IMR-90 (cell line): Measurements from ENCODE around the gene CACNA1D. TPM values are rescaled to one million over a fixed set of nuclear protein-coding genes. Genes with fewer than 3 reads are reported as not detected.

Experiments
- ATAC-seq: fragments of 200-7000 bp; cut with Tn5 transposase; 2 replicates; pipeline ENCODE4 v1.9.1; 2020; ENCODE audit warnings: low read depth, mild to moderate bottlenecking, moderate library complexity
- BruUV-seq: library from RNA; stranded (reverse); fragments of 400-500 nt; replicated peaks from 2 replicates; lab custom pipeline; 2021; lab: Mats Ljungman, UMichigan
- CTCF ChIA-PET: fragments of 300-600 bp; formaldehyde crosslinking; extraction: SDS; loops from one replicate; lab custom pipeline; 2021; ENCODE audit warnings: antibody characterized with exemption; lab: Yijun Ruan, JAX
- POLR2A ChIA-PET: fragments of 300-600 bp; sonication (Branson Sonifier 250); formaldehyde crosslinking; loops from one replicate; lab custom pipeline; 2022; ENCODE audit warnings: antibody characterized with exemption; ENCODE audit not compliant: unreplicated experiment; lab: Charles Lee
- DNase-seq: peaks from one replicate; pipeline ENCODE4 v3.0.0; 2013
- H2AFZ ChIP-seq: replicated peaks from 2 replicates; pipeline ENCODE3; 2013; ENCODE audit warnings: low read length, mild to moderate bottlenecking; ENCODE audit not compliant: poor library complexity
- H2AK5ac ChIP-seq: 2 replicates; pipeline ENCODE4 v1.6.1; 2013; ENCODE audit warnings: low read depth, low read length, inconsistent platforms
- H2AK9ac ChIP-seq: replicated peaks from 2 replicates; pipeline ENCODE3; 2013; ENCODE audit warnings: mild to moderate bottlenecking, low read depth, low read length, moderate library complexity; ENCODE audit not compliant: poor library complexity
- H2BK120ac ChIP-seq: 2 replicates; pipeline ENCODE4 v1.6.1; 2013; ENCODE audit warnings: low read depth, low read length, inconsistent platforms
- H2BK15ac ChIP-seq: 3 replicates; pipeline ENCODE4 v1.6.1; 2013; ENCODE audit warnings: low read depth, low read length, inconsistent platforms
- H2BK20ac ChIP-seq: 2 replicates; pipeline ENCODE4 v1.6.1; 2013; ENCODE audit warnings: low read depth, mild to moderate bottlenecking, inconsistent platforms, low read length, moderate library complexity
- H2BK5ac ChIP-seq: 2 replicates; pipeline ENCODE4 v1.6.1; 2013; ENCODE audit warnings: mild to moderate bottlenecking, low read depth, low read length, inconsistent platforms; ENCODE audit not compliant: poor library complexity, severe bottlenecking
- H3K14ac ChIP-seq: replicated peaks from 2 replicates; pipeline ENCODE4 v1.6.1; 2013; ENCODE audit warnings: low read depth, low read length, inconsistent platforms
- H3K18ac ChIP-seq: 2 replicates; pipeline ENCODE4 v1.6.1; 2013; ENCODE audit warnings: low read depth, low read length, control low read depth
- H3K23ac ChIP-seq: 2 replicates; pipeline ENCODE4 v1.6.1; 2013; ENCODE audit warnings: low read depth, low read length, inconsistent platforms
- H3K27ac ChIP-seq: 2 replicates; pipeline ENCODE4 v1.5.1; 2013; ENCODE audit warnings: mild to moderate bottlenecking, control low read depth, low read length; ENCODE audit not compliant: insufficient read depth
- H3K27me3 ChIP-seq: 2 replicates; pipeline ENCODE4 v1.6.1; 2013; ENCODE audit warnings: low read length; ENCODE audit not compliant: control insufficient read depth, insufficient read depth
- H3K36me3 ChIP-seq: 2 replicates; pipeline ENCODE4 v1.6.1; 2013; ENCODE audit warnings: low read length, mixed read lengths; ENCODE audit not compliant: control insufficient read depth, insufficient read depth
- H3K4ac ChIP-seq: 2 replicates; pipeline ENCODE4 v1.6.1; 2013; ENCODE audit warnings: low read depth, low read length, inconsistent platforms
- H3K4me1 ChIP-seq: 2 replicates; pipeline ENCODE4 v1.6.1; 2013; ENCODE audit warnings: low read length, mixed read lengths; ENCODE audit not compliant: control insufficient read depth, insufficient read depth
- H3K4me2 ChIP-seq: 2 replicates; pipeline ENCODE4 v1.6.1; 2013; ENCODE audit warnings: low read depth, mild to moderate bottlenecking, control low read depth, low read length, moderate library complexity
- H3K4me3 ChIP-seq: 2 replicates; pipeline ENCODE4 v1.5.1; 2013; ENCODE audit warnings: low read depth, mild to moderate bottlenecking, control low read depth, low read length, moderate library complexity; ENCODE audit not compliant: insufficient read depth
- H3K56ac ChIP-seq: 2 replicates; pipeline ENCODE4 v1.6.1; 2013; ENCODE audit warnings: low read length, inconsistent platforms; ENCODE audit not compliant: insufficient read depth; ENCODE audit errors: extremely low read depth
- H3K79me1 ChIP-seq, 2 experiments: 2 replicates each; pipeline ENCODE4 v1.6.1; 2013; ENCODE audit warnings: low read length in 2 of 2, inconsistent platforms in 1 of 2, low read depth in 1 of 2
- H3K9ac ChIP-seq: 2 replicates; pipeline ENCODE4 v1.6.1; 2013; ENCODE audit warnings: low read depth, low read length, control low read depth
- H3K9me1 ChIP-seq: 2 replicates; pipeline ENCODE4 v1.6.1; 2013; ENCODE audit warnings: low read length, inconsistent platforms; ENCODE audit not compliant: insufficient read depth
- H3K9me3 ChIP-seq: 2 replicates; pipeline ENCODE4 v1.6.1; 2013; ENCODE audit warnings: low read length; ENCODE audit not compliant: control insufficient read depth, insufficient read depth
- H4K20me1 ChIP-seq: 2 replicates; pipeline ENCODE4 v1.6.1; 2013; ENCODE audit warnings: low read length, inconsistent platforms; ENCODE audit not compliant: insufficient read depth
- H4K5ac ChIP-seq: 2 replicates; pipeline ENCODE4 v1.6.1; 2013; ENCODE audit warnings: mild to moderate bottlenecking, low read depth, low read length, control low read depth
- H4K8ac ChIP-seq, 2 experiments: 2 replicates each; pipeline ENCODE4 v1.6.1; 2013; ENCODE audit warnings: low read depth in 2 of 2, low read length in 2 of 2, control low read depth in 1 of 2, inconsistent platforms in 1 of 2
- H4K91ac ChIP-seq: 2 replicates; pipeline ENCODE4 v1.6.1; 2013; ENCODE audit warnings: low read depth, low read length, inconsistent platforms; ENCODE audit not compliant: insufficient read depth
- BHLHE40 ChIP-seq: fragments of 150-350 bp; IDR thresholded peaks from 2 replicates; pipeline ENCODE4 v1.6.1; 2016; ENCODE audit warnings: mild to moderate bottlenecking, low read depth, low read length
- CEBPB ChIP-seq: IDR thresholded peaks from 2 replicates; pipeline ENCODE4 v1.6.1; 2012; ENCODE audit warnings: low read depth, low read length, improper control_type of control experiment
- CHD1 ChIP-seq: IDR thresholded peaks from 2 replicates; pipeline ENCODE4 v1.6.1; 2012; ENCODE audit warnings: low read depth, low read length, improper control_type of control experiment
- CTCF ChIP-seq: conservative IDR thresholded peaks from 2 replicates; pipeline ENCODE4 v1.5.1; 2012; ENCODE audit warnings: mild to moderate bottlenecking, low read depth, low read length, improper control_type of control experiment
- ELK1 ChIP-seq: fragments of 150-350 bp; IDR thresholded peaks from 2 replicates; pipeline ENCODE4 v1.6.1; 2016; ENCODE audit warnings: low read depth, mild to moderate bottlenecking, low read length, moderate library complexity, borderline replicate concordance
- FOS ChIP-seq: fragments of 150-350 bp; IDR thresholded peaks from 2 replicates; pipeline ENCODE4 v1.6.1; 2016; ENCODE audit warnings: low read depth, low read length
- MAFK ChIP-seq: IDR thresholded peaks from 2 replicates; pipeline ENCODE4 v1.6.1; 2012; ENCODE audit warnings: low read depth, low read length, improper control_type of control experiment
- MAZ ChIP-seq: IDR thresholded peaks from 2 replicates; pipeline ENCODE4 v1.6.1; 2012; ENCODE audit warnings: low read depth, mild to moderate bottlenecking, low read length, improper control_type of control experiment, moderate library complexity, borderline replicate concordance
- MXI1 ChIP-seq: IDR thresholded peaks from 2 replicates; pipeline ENCODE4 v1.6.1; 2012; ENCODE audit warnings: low read depth, mild to moderate bottlenecking, low read length, moderate library complexity, borderline replicate concordance
- NFE2L2 ChIP-seq: fragments of 150-350 bp; IDR thresholded peaks from 2 replicates; pipeline ENCODE4 v1.6.1; 2016; ENCODE audit warnings: low read depth, mild to moderate bottlenecking, low read length
- POLR2A ChIP-seq: IDR thresholded peaks from 2 replicates; pipeline ENCODE4 v1.6.1; 2012; ENCODE audit warnings: mild to moderate bottlenecking, low read depth, low read length
- RAD21 ChIP-seq: IDR thresholded peaks from 2 replicates; pipeline ENCODE4 v1.6.1; 2012; ENCODE audit warnings: low read length, improper control_type of control experiment
- RCOR1 ChIP-seq: IDR thresholded peaks from 2 replicates; pipeline ENCODE4 v1.6.1; 2012; ENCODE audit warnings: mild to moderate bottlenecking, low read length, improper control_type of control experiment; ENCODE audit not compliant: insufficient replicate concordance
- RFX5 ChIP-seq: IDR thresholded peaks from 2 replicates; pipeline ENCODE4 v1.8.0; 2012; ENCODE audit warnings: low read depth, mild to moderate bottlenecking, low read length, moderate library complexity
- SMC3 ChIP-seq: fragments of 150-350 bp; IDR thresholded peaks from 2 replicates; pipeline ENCODE4 v1.6.1; 2016; ENCODE audit warnings: low read depth, mild to moderate bottlenecking, antibody characterized with exemption, low read length, moderate library complexity
- USF2 ChIP-seq: fragments of 150-350 bp; IDR thresholded peaks from 2 replicates; pipeline ENCODE4 v1.6.1; 2017; ENCODE audit warnings: mild to moderate bottlenecking, antibody characterized with exemption, low read length, low read depth
- WGBS, 2 experiments: methylation state at CpG; one replicate each; pipeline versions ENCODE4 v1.1.5 to v1.1.7; 2013; ENCODE audit warnings: missing lambda C conversion rate in 2 of 2; ENCODE audit not compliant: insufficient read length in 1 of 2; ENCODE audit errors: extremely low coverage in 2 of 2; 5-methylcytosine and 5-hydroxymethylcytosine counted together
- dilution Hi-C: fragments of 300-500 bp; cut with HindIII; formaldehyde crosslinking; loops from one replicate; pipeline ENCODE4 v1.14.3; 2018; ENCODE audit warnings: low sequenced_read_pairs; ENCODE audit not compliant: unreplicated experiment
- in situ Hi-C: fragments of 300-500 bp; cut with MboI; formaldehyde crosslinking; loops from 3 replicates; pipeline ENCODE4 v1.14.3; 2019; ENCODE audit warnings: low sequenced_read_pairs, inconsistent platforms, mixed read lengths
- intact Hi-C: fragments of 100-400 bp; cut with micrococcal nuclease; formaldehyde crosslinking; loops from 2 replicates; pipeline ENCODE4 v1.10.0; 2022
- polyA plus RNA-seq, 3 experiments: library from polyadenylated mRNA; depleted of rRNA; stranded (reverse); fragments of >200 nt; gene quantifications; 2 replicates each; pipeline ENCODE4 v1.2.3, GENCODE V29; 2012; ENCODE audit warnings: low replicate concordance in 1 of 3
- total RNA-seq: library from RNA; depleted of rRNA; stranded (reverse); fragments of >200 nt; gene quantifications from 2 replicates; pipeline ENCODE4 v1.2.3, GENCODE V29; 2012

CACNA1D gene
- total and polyA plus RNA-seq, 2 of the 4 experiments (the other 2 are of a cell fraction) = 0.07 TPM; not detected in 1

- H3K4me3 ChIP-seq = no peak overlapping the region
- no peak overlapping the region for H4K5ac ChIP-seq
- no peak overlapping the region for H4K91ac ChIP-seq
- WGBS, 2 experiments = no CpG with 5 or more reads among the region's 3 CpGs
- H4K20me1 ChIP-seq = no peaks in the 10 kb centered on the region
- H3K18ac ChIP-seq = no peak overlapping the region
- TF ChIP-seq CTCF (no peak), MXI1 (no peak), MAFK (no peak), RCOR1 (no peak), RAD21 (no peak), SMC3 (no peak), BHLHE40 (no peak), POLR2A (no peak), NFE2L2 (no peak), MAZ (no peak), CEBPB (no peak), CHD1 (no peak), ELK1 (no peak), FOS (no peak), RFX5 (no peak), USF2 (no peak)
- DNase-seq (no peak), ATAC-seq (no peak)
- H3K4me1 ChIP-seq = no peaks in the 10 kb centered on the region
- no peak overlapping the region for H2BK20ac ChIP-seq
- H2AK5ac ChIP-seq = no peak overlapping the region
- no peak overlapping the region for H3K56ac ChIP-seq
- H2BK120ac ChIP-seq = no peak overlapping the region
- no peak overlapping the region for H3K23ac ChIP-seq
- H3K14ac ChIP-seq = no peak overlapping the region
- H3K36me3 ChIP-seq = no peaks in the 10 kb centered on the region
- no peaks in the 10 kb centered on the region for H3K9me1 ChIP-seq
- intact Hi-C loops (no loop called here), dilution Hi-C loops (no loop called here), in situ Hi-C loops (no loop called here)
- POLR2A ChIA-PET = no interaction called here
- no TSS peak for BruUV-seq
- no peaks in the 10 kb centered on the region for H3K9me3 ChIP-seq
- no peak overlapping the region for H3K4ac ChIP-seq
- H3K27ac ChIP-seq = no peak overlapping the region
- H2AK9ac ChIP-seq = no peak overlapping the region
- no peak overlapping the region for H3K4me2 ChIP-seq
- no peak overlapping the region for H2AFZ ChIP-seq
- H2BK15ac ChIP-seq = no peak overlapping the region
- CTCF ChIA-PET = no interaction called here
- no peaks in the 10 kb centered on the region for H3K79me1 ChIP-seq
- no peak overlapping the region for H3K9ac ChIP-seq
- no peak overlapping the region for H2BK5ac ChIP-seq
- H4K8ac ChIP-seq = no peak overlapping the region
- peaks cover 2% of the 10 kb centered on the region; the same call in 1 of the 2 replicates for H3K27me3 ChIP-seq
Observed at GRCh38 chr3:53544357-53544756, 49.9 kb downstream of the CACNA1D start.
